OCI-LY1 (cell line): ENCODE results near the gene CLCN5.

Experiments
- H2AFZ ChIP-seq: fragments of 200-600 bp; sonication (generic), shearing (Covaris generic); 2 replicates; pipeline ENCODE4 v1.6.0; 2014; ENCODE audit warnings: antibody characterized with exemption, mild to moderate bottlenecking, low read length
- H3F3A ChIP-seq: fragments of 200-600 bp; sonication (generic), shearing (Covaris generic); 2 replicates; pipeline ENCODE4 v1.6.0; 2014; ENCODE audit warnings: mild to moderate bottlenecking, antibody characterized with exemption, low read length, moderate library complexity; ENCODE audit not compliant: insufficient read depth
- H3K27ac ChIP-seq: fragments of 200-600 bp; sonication (generic); 2 replicates; pipeline ENCODE4 v1.5.1; 2014; ENCODE audit warnings: low read length, mixed run types, mild to moderate bottlenecking, low read depth; ENCODE audit not compliant: poor library complexity, severe bottlenecking
- H3K27me3 ChIP-seq: fragments of 200-600 bp; sonication (generic); 2 replicates; pipeline ENCODE4 v1.6.0; 2014; ENCODE audit warnings: antibody characterized with exemption, mild to moderate bottlenecking, low read length, moderate library complexity; ENCODE audit not compliant: insufficient read depth
- H3K36me3 ChIP-seq: fragments of 200-600 bp; sonication (generic); 2 replicates; pipeline ENCODE4 v1.6.1; 2014; ENCODE audit warnings: mild to moderate bottlenecking, antibody characterized with exemption, low read length, moderate library complexity, mixed read lengths; ENCODE audit not compliant: insufficient read depth
- H3K4me1 ChIP-seq: fragments of 200-600 bp; sonication (generic); 2 replicates; pipeline ENCODE4 v1.5.1; 2014; ENCODE audit warnings: mild to moderate bottlenecking, low read length, moderate library complexity; ENCODE audit not compliant: insufficient read depth, severe bottlenecking
- H3K4me2 ChIP-seq: fragments of 200-600 bp; sonication (generic), shearing (Covaris generic); 2 replicates; pipeline ENCODE4 v1.6.1; 2014; ENCODE audit warnings: low read length
- H3K4me3 ChIP-seq: fragments of 200-600 bp; sonication (generic); 2 replicates; pipeline ENCODE4 v1.5.1; 2014; ENCODE audit warnings: low read length, low read depth, mild to moderate bottlenecking, mixed read lengths; ENCODE audit not compliant: poor library complexity, severe bottlenecking
- H3K79me2 ChIP-seq: fragments of 200-600 bp; shearing (Covaris generic); 2 replicates; pipeline ENCODE4 v1.6.1; 2016; ENCODE audit warnings: mixed run types, low read length, mixed read lengths; ENCODE audit not compliant: insufficient read depth
- H3K9ac ChIP-seq: fragments of 200-600 bp; sonication (generic), shearing (Covaris generic); 2 replicates; pipeline ENCODE4 v1.6.1; 2014; ENCODE audit warnings: mild to moderate bottlenecking, low read length, mixed read lengths
- H3K9me2 ChIP-seq: fragments of 200-600 bp; sonication (generic), shearing (Covaris generic); 2 replicates; pipeline ENCODE4 v1.6.1; 2014; ENCODE audit warnings: low read depth, mild to moderate bottlenecking, low read length, mixed read lengths
- H3K9me3 ChIP-seq: fragments of 200-600 bp; shearing (Covaris generic); 2 replicates; pipeline ENCODE4 v1.6.1; 2014; ENCODE audit warnings: low read length, mixed read lengths
- H4K20me1 ChIP-seq: fragments of 200-600 bp; sonication (generic), shearing (Covaris generic); 2 replicates; pipeline ENCODE4 v1.6.0; 2016; ENCODE audit warnings: mild to moderate bottlenecking, low read length; ENCODE audit not compliant: insufficient read depth
- CTCF ChIP-seq: fragments of 200-600 bp; sonication (generic), shearing (Covaris generic); IDR thresholded peaks from 2 replicates; pipeline ENCODE4 v1.5.1; 2017; ENCODE audit warnings: mild to moderate bottlenecking, antibody characterized with exemption, low read length, moderate library complexity, mixed read lengths
- EZH2 ChIP-seq: fragments of 200-600 bp; sonication (generic), shearing (Covaris generic); IDR thresholded peaks from 2 replicates; pipeline ENCODE4 v1.8.0; 2017; ENCODE audit warnings: borderline replicate concordance, mixed run types, mild to moderate bottlenecking, antibody characterized with exemption, low read length, moderate library complexity, mixed read lengths

CLCN5 gene

GRCh38 chrX:49896951-49897350 lies 25.4 kb upstream of the CLCN5 start:
- H3K9ac ChIP-seq, result no peak overlapping the region
- no peak overlapping the region for H3K4me3 ChIP-seq
- H3K27me3 ChIP-seq, result no peaks in the 10 kb centered on the region
- no peak overlapping the region for H3K4me2 ChIP-seq
- TF ChIP-seq CTCF (no peak), EZH2 (no peak)
- no peak overlapping the region for H2AFZ ChIP-seq
- no peak overlapping the region for H3K27ac ChIP-seq
- H3K36me3 ChIP-seq, result no peaks in the 10 kb centered on the region; the same call in 1 of the 2 replicates
- no peaks in the 10 kb centered on the region for H3K9me3 ChIP-seq
- no peaks in the 10 kb centered on the region for H3K79me2 ChIP-seq
- no peaks in the 10 kb centered on the region for H3K9me2 ChIP-seq
- H3F3A ChIP-seq, result no peaks in the 10 kb centered on the region
- H3K4me1 ChIP-seq, result no peaks in the 10 kb centered on the region
- no peaks in the 10 kb centered on the region for H4K20me1 ChIP-seq

GRCh38 chrX:49901048-49901447 lies 21.3 kb upstream of the CLCN5 start:
- H3F3A ChIP-seq, result no peaks in the 10 kb centered on the region
- no peaks in the 10 kb centered on the region for H3K4me1 ChIP-seq
- no peak overlapping the region for H3K4me2 ChIP-seq
- no peaks in the 10 kb centered on the region for H3K9me2 ChIP-seq
- H3K27me3 ChIP-seq, result no peaks in the 10 kb centered on the region
- no peak overlapping the region for H3K27ac ChIP-seq
- H3K9me3 ChIP-seq, result no peaks in the 10 kb centered on the region
- no peak overlapping the region for H3K4me3 ChIP-seq
- H2AFZ ChIP-seq, result no peak overlapping the region
- TF ChIP-seq CTCF, result no peak
- no peak for TF ChIP-seq EZH2
- no peaks in the 10 kb centered on the region for H3K79me2 ChIP-seq
- no peaks in the 10 kb centered on the region for H4K20me1 ChIP-seq
- no peak overlapping the region for H3K9ac ChIP-seq
- no peaks in the 10 kb centered on the region for H3K36me3 ChIP-seq

- Histone ChIP-seq H3F3A (no peaks in the 10 kb centered on the region), H3K27ac (no peak overlapping the region), H3K27me3 (no peaks in the 10 kb centered on the region), H3K79me2 (no peaks in the 10 kb centered on the region), H3K36me3 (no peaks in the 10 kb centered on the region), H3K4me1 (no peaks in the 10 kb centered on the region), H3K9me2 (no peaks in the 10 kb centered on the region), H3K4me2 (no peak overlapping the region), H3K9me3 (no peaks in the 10 kb centered on the region), H2AFZ (no peak overlapping the region), H4K20me1 (no peaks in the 10 kb centered on the region), H3K9ac (no peak overlapping the region), H3K4me3 (no peak overlapping the region)
- no peak for TF ChIP-seq CTCF
- no peak for TF ChIP-seq EZH2
Observed at GRCh38 chrX:49910344-49910743, 12.1 kb upstream of the CLCN5 start.
